Measurements from ENCODE around the gene LGI2.
"Not testable (repeated sequence)": the region's sequence is repeated elsewhere in the genome, so short reads cannot be mapped to it uniquely, and the experiment has no call there.

Gene LGI2

DNA sequence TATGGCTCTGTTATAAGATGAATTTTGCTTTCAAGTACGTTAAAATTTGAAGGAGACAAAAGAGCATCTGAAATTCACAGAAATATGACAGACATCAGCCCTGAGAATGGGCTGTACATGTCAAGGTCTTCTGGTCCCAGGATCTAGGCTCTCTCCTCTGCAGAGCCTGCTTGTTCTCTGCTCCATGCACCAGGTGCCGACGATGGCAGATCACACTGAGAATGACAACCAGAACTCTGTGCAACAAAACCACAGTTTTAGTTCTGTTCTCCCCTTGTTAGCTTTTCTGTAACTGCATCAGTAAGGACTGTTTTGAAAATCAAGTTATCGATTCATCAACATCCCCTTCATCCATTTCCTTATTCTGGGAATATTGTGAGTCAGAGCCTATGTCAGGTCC lies 30.9 kb upstream of the LGI2 start:
- no peak overlapping the region for H3K27ac ChIP-seq (ENCODE audit: insufficient read depth in 1 of 2, low read depth in 1 of 2, low read length in 2 of 2, poor library complexity in 1 of 2, severe bottlenecking in 2 of 2)
- H3K4me3 ChIP-seq (ENCODE audit: control insufficient read depth in 1 of 7, extremely low read depth in 1 of 7, insufficient read depth in 4 of 7, low read depth in 2 of 7, low read length in 6 of 7): no peak overlapping the region
- H3K9me3 ChIP-seq (ENCODE audit: control extremely low read depth in 1 of 5, control insufficient read depth in 4 of 5, insufficient read depth in 2 of 5, low read depth in 1 of 5, low read length in 4 of 5): no peaks in the 10 kb centered on the region
- no peaks in the 10 kb centered on the region for H3K36me3 ChIP-seq (ENCODE audit: control insufficient read depth in 4 of 4, insufficient read depth in 4 of 4, low read length in 3 of 4)
- H3K4me1 ChIP-seq (ENCODE audit: control extremely low read depth in 1 of 4, control insufficient read depth in 4 of 4, insufficient read depth in 4 of 4, low read length in 3 of 4): peaks cover 0 to 2% (median 0%) of the 10 kb centered on the region in 4 experiments
- WGBS (ENCODE audit: insufficient coverage): 97% methylated on average over 4 of the region's 4 CpGs
- no peak for DNase-seq
- POLR2A ChIA-PET: no interaction called here
- peaks cover 0 to 3% (median 0%) of the 10 kb centered on the region in 5 experiments for H3K27me3 ChIP-seq (replicated peaks in 2 of 5; ENCODE audit: control insufficient read depth in 4 of 5, insufficient read depth in 5 of 5, low read length in 4 of 5)
- CTCF ChIA-PET: no interaction called here

DNA sequence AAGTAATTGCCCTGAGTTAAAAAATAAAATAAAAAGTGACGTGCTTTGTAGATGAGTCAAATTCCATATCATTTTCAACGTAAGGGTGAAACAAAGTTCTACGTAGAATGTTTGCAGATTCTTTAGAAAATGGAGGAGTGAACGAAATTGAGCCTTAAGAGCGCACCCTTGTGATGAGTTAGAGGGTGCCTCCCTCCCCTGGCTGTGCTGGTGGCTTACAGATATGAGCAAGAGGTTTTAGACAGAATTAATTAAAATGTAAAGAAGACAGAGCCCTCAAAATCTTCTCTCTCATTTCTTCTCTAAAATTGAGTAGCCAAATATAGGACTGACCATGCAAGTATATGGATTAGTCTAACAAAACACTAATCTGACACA lies 30.2 kb upstream of the LGI2 start:
- Histone ChIP-seq H3K27ac (ENCODE audit: insufficient read depth in 1 of 2, low read depth in 1 of 2, low read length in 2 of 2, poor library complexity in 1 of 2, severe bottlenecking in 2 of 2) (no peak overlapping the region), H3K27me3 (replicated peaks in 2 of 5; ENCODE audit: control insufficient read depth in 4 of 5, insufficient read depth in 5 of 5, low read length in 4 of 5) (peaks cover 0 to 3% (median 0%) of the 10 kb centered on the region in 5 experiments), H3K4me1 (ENCODE audit: control extremely low read depth in 1 of 4, control insufficient read depth in 4 of 4, insufficient read depth in 4 of 4, low read length in 3 of 4) (peaks cover 0 to 2% (median 0%) of the 10 kb centered on the region in 4 experiments), H3K4me3 (ENCODE audit: control insufficient read depth in 1 of 7, extremely low read depth in 1 of 7, insufficient read depth in 4 of 7, low read depth in 2 of 7, low read length in 6 of 7) (no peak overlapping the region), H3K9me3 (ENCODE audit: control extremely low read depth in 1 of 5, control insufficient read depth in 4 of 5, insufficient read depth in 2 of 5, low read depth in 1 of 5, low read length in 4 of 5) (no peaks in the 10 kb centered on the region), H3K36me3 (ENCODE audit: control insufficient read depth in 4 of 4, insufficient read depth in 4 of 4, low read length in 3 of 4) (no peaks in the 10 kb centered on the region)
- POLR2A ChIA-PET: no interaction called here
- CTCF ChIA-PET: no interaction called here
- no peak for DNase-seq
- WGBS (ENCODE audit: insufficient coverage): 98% methylated on average over 5 of the region's 5 CpGs

DNA sequence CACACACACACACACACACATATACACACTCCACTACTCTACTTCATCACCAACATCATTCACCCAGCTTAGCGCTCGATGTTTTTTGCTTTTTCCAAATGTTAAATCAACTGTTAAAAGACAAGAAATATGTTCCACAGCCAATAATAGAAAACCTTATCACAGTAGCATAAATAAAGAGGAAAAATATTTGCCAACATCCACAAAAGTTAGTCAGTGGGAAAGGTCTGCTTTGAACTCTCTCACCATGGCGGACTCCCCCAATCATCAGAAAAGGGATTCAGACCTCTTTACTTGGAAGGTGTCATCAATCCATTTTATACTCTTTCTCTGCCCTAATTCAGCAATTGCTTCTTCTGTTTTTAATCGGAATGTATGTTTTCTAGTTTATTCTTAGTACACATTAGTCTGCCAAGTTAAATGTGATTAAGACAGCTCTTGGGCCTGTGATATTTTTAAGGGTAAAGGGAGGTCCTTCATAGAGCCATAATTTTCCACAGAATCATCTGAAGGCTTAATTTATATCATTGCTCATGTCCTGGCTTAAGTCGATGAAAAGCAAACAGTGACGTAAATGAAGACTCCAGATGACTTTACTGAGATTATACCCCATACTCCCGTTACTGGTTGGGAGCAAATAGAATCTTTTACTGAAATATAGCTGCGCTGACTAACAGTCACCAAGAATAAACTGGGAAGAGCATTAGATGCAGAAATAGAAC lies 29.7 kb upstream of the LGI2 start:
- H3K4me3 ChIP-seq (ENCODE audit: control insufficient read depth in 1 of 7, extremely low read depth in 1 of 7, insufficient read depth in 4 of 7, low read depth in 2 of 7, low read length in 6 of 7): no peak overlapping the region
- peaks cover 0 to 3% (median 0%) of the 10 kb centered on the region in 5 experiments for H3K27me3 ChIP-seq (replicated peaks in 2 of 5; ENCODE audit: control insufficient read depth in 4 of 5, insufficient read depth in 5 of 5, low read length in 4 of 5)
- no peak overlapping the region for H3K27ac ChIP-seq (ENCODE audit: insufficient read depth in 1 of 2, low read depth in 1 of 2, low read length in 2 of 2, poor library complexity in 1 of 2, severe bottlenecking in 2 of 2)
- H3K36me3 ChIP-seq (ENCODE audit: control insufficient read depth in 4 of 4, insufficient read depth in 4 of 4, low read length in 3 of 4): no peaks in the 10 kb centered on the region
- no peaks in the 10 kb centered on the region for H3K9me3 ChIP-seq (ENCODE audit: control extremely low read depth in 1 of 5, control insufficient read depth in 4 of 5, insufficient read depth in 2 of 5, low read depth in 1 of 5, low read length in 4 of 5)
- WGBS (ENCODE audit: insufficient coverage): 96% methylated on average over 4 of the region's 8 CpGs
- peaks cover 0 to 2% (median 0%) of the 10 kb centered on the region in 4 experiments for H3K4me1 ChIP-seq (ENCODE audit: control extremely low read depth in 1 of 4, control insufficient read depth in 4 of 4, insufficient read depth in 4 of 4, low read length in 3 of 4)
- ChIA-PET POLR2A (no interaction called here), CTCF (interaction anchor here (0.7 kb wide), 1 partner anchor 641 kb away, joined by 3 read pairs; no protein-coding TSS in a partner anchor)
- DNase-seq: no peak

DNA sequence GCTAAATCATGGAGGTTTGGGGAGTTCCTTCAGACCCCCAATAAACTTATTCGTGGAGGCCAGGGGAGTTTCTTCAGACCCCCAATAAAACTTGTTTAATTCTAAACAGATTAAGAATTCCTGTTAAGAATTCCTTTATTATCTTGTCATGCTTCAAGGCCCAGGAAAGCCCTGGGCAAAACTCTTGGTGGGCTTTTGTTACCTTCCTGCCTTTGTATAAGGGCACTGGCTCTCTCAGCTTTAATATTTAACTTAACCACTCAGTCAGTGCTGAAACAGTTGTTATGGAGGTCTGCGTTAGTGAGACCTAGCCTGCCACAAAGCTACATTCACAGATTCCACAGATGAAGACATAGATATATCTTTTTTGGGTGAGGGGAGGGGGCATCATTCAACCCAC lies 29.0 kb upstream of the LGI2 start:
- Histone ChIP-seq H3K36me3 (ENCODE audit: control insufficient read depth in 4 of 4, insufficient read depth in 4 of 4, low read length in 3 of 4) (no peaks in the 10 kb centered on the region), H3K4me3 (ENCODE audit: control insufficient read depth in 1 of 7, extremely low read depth in 1 of 7, insufficient read depth in 4 of 7, low read depth in 2 of 7, low read length in 6 of 7) (no peak overlapping the region), H3K27me3 (replicated peaks in 2 of 5; ENCODE audit: control insufficient read depth in 4 of 5, insufficient read depth in 5 of 5, low read length in 4 of 5) (peaks cover 0 to 3% (median 0%) of the 10 kb centered on the region in 5 experiments), H3K9me3 (ENCODE audit: control extremely low read depth in 1 of 5, control insufficient read depth in 4 of 5, insufficient read depth in 2 of 5, low read depth in 1 of 5, low read length in 4 of 5) (no peaks in the 10 kb centered on the region), H3K4me1 (ENCODE audit: control extremely low read depth in 1 of 4, control insufficient read depth in 4 of 4, insufficient read depth in 4 of 4, low read length in 3 of 4) (peaks cover 0 to 2% (median 0%) of the 10 kb centered on the region in 4 experiments), H3K27ac (ENCODE audit: insufficient read depth in 1 of 2, low read depth in 1 of 2, low read length in 2 of 2, poor library complexity in 1 of 2, severe bottlenecking in 2 of 2) (no peak overlapping the region)
- no peak for DNase-seq
- WGBS (ENCODE audit: insufficient coverage): no CpG with 5 or more reads among the region's 2 CpGs
- CTCF ChIA-PET: interaction anchor here (0.7 kb wide), 1 partner anchor 641 kb away, joined by 3 read pairs; no protein-coding TSS in a partner anchor
- POLR2A ChIA-PET: no interaction called here

DNA sequence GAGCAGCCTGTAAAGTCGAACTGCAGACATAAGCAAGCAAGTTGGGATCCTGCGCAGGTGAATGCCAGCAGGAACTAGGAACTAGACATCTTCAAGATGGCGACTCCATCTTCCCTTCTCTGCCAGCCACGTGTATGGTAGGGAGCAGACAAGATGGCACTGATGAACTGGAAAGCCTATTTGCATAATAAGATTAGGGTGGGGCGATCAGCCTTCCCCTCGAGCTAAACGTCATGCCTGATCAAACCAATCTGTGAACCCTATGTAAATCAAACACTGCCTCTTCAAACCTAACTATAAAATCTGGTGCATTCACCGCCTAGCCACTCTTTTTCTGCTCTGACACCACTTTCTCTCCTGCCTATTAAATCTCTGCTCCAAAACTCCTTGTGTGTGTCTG lies 28.1 kb upstream of the LGI2 start:
- no peak for DNase-seq
- peaks cover 0 to 2% (median 0%) of the 10 kb centered on the region in 4 experiments for H3K4me1 ChIP-seq (ENCODE audit: control extremely low read depth in 1 of 4, control insufficient read depth in 4 of 4, insufficient read depth in 4 of 4, low read length in 3 of 4)
- WGBS (ENCODE audit: insufficient coverage): 100% methylated on average over 5 of the region's 8 CpGs
- H3K27ac ChIP-seq (ENCODE audit: insufficient read depth in 1 of 2, low read depth in 1 of 2, low read length in 2 of 2, poor library complexity in 1 of 2, severe bottlenecking in 2 of 2): no peak overlapping the region
- CTCF ChIA-PET: no interaction called here
- peaks cover 0 to 3% (median 0%) of the 10 kb centered on the region in 5 experiments for H3K27me3 ChIP-seq (replicated peaks in 2 of 5; ENCODE audit: control insufficient read depth in 4 of 5, insufficient read depth in 5 of 5, low read length in 4 of 5)
- H3K4me3 ChIP-seq (ENCODE audit: control insufficient read depth in 1 of 7, extremely low read depth in 1 of 7, insufficient read depth in 4 of 7, low read depth in 2 of 7, low read length in 6 of 7): no peak overlapping the region
- no peaks in the 10 kb centered on the region for H3K9me3 ChIP-seq (ENCODE audit: control extremely low read depth in 1 of 5, control insufficient read depth in 4 of 5, insufficient read depth in 2 of 5, low read depth in 1 of 5, low read length in 4 of 5)
- no peaks in the 10 kb centered on the region for H3K36me3 ChIP-seq (ENCODE audit: control insufficient read depth in 4 of 4, insufficient read depth in 4 of 4, low read length in 3 of 4)
- POLR2A ChIA-PET: no interaction called here

DNA sequence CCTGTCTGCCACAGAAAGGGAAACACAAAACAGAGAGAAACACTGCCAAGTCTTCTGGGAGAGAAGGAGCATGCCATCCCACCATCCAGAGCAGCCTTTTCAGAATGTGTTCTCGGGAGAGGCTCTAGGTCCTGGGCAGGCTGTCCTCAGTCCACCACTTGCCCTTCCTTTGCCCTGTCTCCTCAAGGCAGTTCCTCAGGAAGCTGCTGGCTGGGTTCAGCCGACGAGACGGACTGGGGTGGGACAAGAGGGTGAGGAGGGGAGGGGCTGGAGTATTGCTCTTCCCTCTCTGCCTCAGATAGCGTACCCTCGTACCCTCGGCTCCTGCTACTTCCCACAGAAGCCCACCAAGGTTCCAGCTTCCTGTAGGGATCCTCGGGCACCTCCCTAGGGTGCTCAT lies 26.6 kb upstream of the LGI2 start:
- no peak overlapping the region for H3K4me3 ChIP-seq (ENCODE audit: control insufficient read depth in 1 of 7, extremely low read depth in 1 of 7, insufficient read depth in 4 of 7, low read depth in 2 of 7, low read length in 6 of 7)
- 38% methylated on average over 5 of the region's 8 CpGs for WGBS (ENCODE audit: insufficient coverage)
- no peak overlapping the region for H3K27ac ChIP-seq (ENCODE audit: insufficient read depth in 1 of 2, low read depth in 1 of 2, low read length in 2 of 2, poor library complexity in 1 of 2, severe bottlenecking in 2 of 2)
- DNase-seq: no peak
- peaks cover 0 to 2% (median 0%) of the 10 kb centered on the region in 4 experiments for H3K4me1 ChIP-seq (ENCODE audit: control extremely low read depth in 1 of 4, control insufficient read depth in 4 of 4, insufficient read depth in 4 of 4, low read length in 3 of 4)
- no peaks in the 10 kb centered on the region for H3K9me3 ChIP-seq (ENCODE audit: control extremely low read depth in 1 of 5, control insufficient read depth in 4 of 5, insufficient read depth in 2 of 5, low read depth in 1 of 5, low read length in 4 of 5)
- ChIA-PET POLR2A (no interaction called here), CTCF (interaction anchor here (0.6 kb wide), 1 partner anchor 295 kb away, joined by 3 read pairs; no protein-coding TSS in a partner anchor)
- no peaks in the 10 kb centered on the region for H3K27me3 ChIP-seq (replicated peaks in 2 of 5; ENCODE audit: control insufficient read depth in 4 of 5, insufficient read depth in 5 of 5, low read length in 4 of 5)
- H3K36me3 ChIP-seq (ENCODE audit: control insufficient read depth in 4 of 4, insufficient read depth in 4 of 4, low read length in 3 of 4): no peaks in the 10 kb centered on the region

DNA sequence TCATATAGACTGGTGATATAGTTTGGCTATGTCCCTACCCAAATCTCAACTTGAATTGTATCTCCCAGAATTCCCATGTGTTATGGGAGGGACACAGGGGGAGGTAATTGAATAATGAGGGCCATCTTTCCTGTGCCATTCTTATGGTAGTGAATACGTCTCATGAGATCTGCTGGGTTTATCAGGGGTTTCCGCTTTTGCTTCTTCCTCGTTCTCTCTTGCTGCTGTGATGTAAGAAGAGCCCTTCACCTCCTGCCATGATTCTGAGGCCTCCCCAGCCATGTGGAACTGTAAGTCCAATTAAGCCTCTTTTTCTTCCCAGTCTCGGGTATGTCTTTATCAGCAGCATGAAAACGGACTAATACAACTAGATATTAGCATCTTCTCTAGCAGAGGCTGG lies 21.3 kb upstream of the LGI2 start:
- H3K4me3 ChIP-seq (ENCODE audit: control insufficient read depth in 1 of 7, extremely low read depth in 1 of 7, insufficient read depth in 4 of 7, low read depth in 2 of 7, low read length in 6 of 7); H3K27me3 ChIP-seq (replicated peaks in 2 of 5; ENCODE audit: control insufficient read depth in 4 of 5, insufficient read depth in 5 of 5, low read length in 4 of 5); CTCF ChIA-PET; POLR2A ChIA-PET; H3K36me3 ChIP-seq (ENCODE audit: control insufficient read depth in 4 of 4, insufficient read depth in 4 of 4, low read length in 3 of 4); H3K4me1 ChIP-seq (ENCODE audit: control extremely low read depth in 1 of 4, control insufficient read depth in 4 of 4, insufficient read depth in 4 of 4, low read length in 3 of 4); DNase-seq; H3K27ac ChIP-seq (ENCODE audit: insufficient read depth in 1 of 2, low read depth in 1 of 2, low read length in 2 of 2, poor library complexity in 1 of 2, severe bottlenecking in 2 of 2): not testable (repeated sequence)
- 90% methylated on average over 4 of the region's 5 CpGs for WGBS (ENCODE audit: insufficient coverage)
- H3K9me3 ChIP-seq (ENCODE audit: control extremely low read depth in 1 of 5, control insufficient read depth in 4 of 5, insufficient read depth in 2 of 5, low read depth in 1 of 5, low read length in 4 of 5): peaks cover 0 to 13% (median 2%) of the 10 kb centered on the region in 5 experiments

All from common myeloid progenitor, CD34-positive (primary cell).